ENCODE measurements around the gene TMEM248.
"Not testable (repeated sequence)": the region's sequence is repeated elsewhere in the genome, so short reads cannot be mapped to it uniquely, and the experiment has no call there.

Gene TMEM248

GRCh38 chr7:66907731-66908130 is 13.3 kb upstream of the TMEM248 start:
- ATAC-seq, result no peak
- no peak for TF ChIP-seq ARNTL (CRISPR knock-in tag; IDR thresholded peaks at IDR 0.05; ENCODE audit: borderline replicate concordance, low read depth)
- no peak for TF ChIP-seq ZNF565 (CRISPR knock-in tag; conservative IDR thresholded peaks at IDR 0.05; ENCODE audit: low read depth)
- TF ChIP-seq ZFP3 (CRISPR knock-in tag; IDR thresholded peaks at IDR 0.05), result no peak
- TF ChIP-seq ZNF8 (CRISPR knock-in tag; IDR thresholded peaks at IDR 0.05), result no peak
- no peak for TF ChIP-seq ZC3H10 (CRISPR knock-in tag; IDR thresholded peaks at IDR 0.05)
- TF ChIP-seq PPARA (CRISPR knock-in tag; IDR thresholded peaks at IDR 0.05; ENCODE audit: borderline replicate concordance), result no peak
- no peak for TF ChIP-seq ZFP30 (CRISPR knock-in tag; IDR thresholded peaks at IDR 0.05)
- no peak for TF ChIP-seq CSRNP3 (CRISPR knock-in tag; IDR thresholded peaks at IDR 0.05)
- TF ChIP-seq, protein P1, sequence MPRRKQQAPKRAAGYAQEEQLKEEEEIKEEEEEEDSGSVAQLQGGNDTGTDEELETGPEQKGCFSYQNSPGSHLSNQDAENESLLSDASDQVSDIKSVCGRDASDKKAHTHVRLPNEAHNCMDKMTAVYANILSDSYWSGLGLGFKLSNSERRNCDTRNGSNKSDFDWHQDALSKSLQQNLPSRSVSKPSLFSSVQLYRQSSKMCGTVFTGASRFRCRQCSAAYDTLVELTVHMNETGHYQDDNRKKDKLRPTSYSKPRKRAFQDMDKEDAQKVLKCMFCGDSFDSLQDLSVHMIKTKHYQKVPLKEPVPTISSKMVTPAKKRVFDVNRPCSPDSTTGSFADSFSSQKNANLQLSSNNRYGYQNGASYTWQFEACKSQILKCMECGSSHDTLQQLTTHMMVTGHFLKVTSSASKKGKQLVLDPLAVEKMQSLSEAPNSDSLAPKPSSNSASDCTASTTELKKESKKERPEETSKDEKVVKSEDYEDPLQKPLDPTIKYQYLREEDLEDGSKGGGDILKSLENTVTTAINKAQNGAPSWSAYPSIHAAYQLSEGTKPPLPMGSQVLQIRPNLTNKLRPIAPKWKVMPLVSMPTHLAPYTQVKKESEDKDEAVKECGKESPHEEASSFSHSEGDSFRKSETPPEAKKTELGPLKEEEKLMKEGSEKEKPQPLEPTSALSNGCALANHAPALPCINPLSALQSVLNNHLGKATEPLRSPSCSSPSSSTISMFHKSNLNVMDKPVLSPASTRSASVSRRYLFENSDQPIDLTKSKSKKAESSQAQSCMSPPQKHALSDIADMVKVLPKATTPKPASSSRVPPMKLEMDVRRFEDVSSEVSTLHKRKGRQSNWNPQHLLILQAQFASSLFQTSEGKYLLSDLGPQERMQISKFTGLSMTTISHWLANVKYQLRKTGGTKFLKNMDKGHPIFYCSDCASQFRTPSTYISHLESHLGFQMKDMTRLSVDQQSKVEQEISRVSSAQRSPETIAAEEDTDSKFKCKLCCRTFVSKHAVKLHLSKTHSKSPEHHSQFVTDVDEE (CRISPR knock-in tag; IDR thresholded peaks at IDR 0.05), result no peak
- no peak for TF ChIP-seq BACH2 (CRISPR knock-in tag; IDR thresholded peaks at IDR 0.05; ENCODE audit: borderline replicate concordance)
- no peak for TF ChIP-seq GLIS3 (CRISPR knock-in tag; IDR thresholded peaks at IDR 0.05)

GRCh38 chr7:66908598-66908997 is 12.4 kb upstream of the TMEM248 start:
- not testable (repeated sequence) for ATAC-seq

DNA sequence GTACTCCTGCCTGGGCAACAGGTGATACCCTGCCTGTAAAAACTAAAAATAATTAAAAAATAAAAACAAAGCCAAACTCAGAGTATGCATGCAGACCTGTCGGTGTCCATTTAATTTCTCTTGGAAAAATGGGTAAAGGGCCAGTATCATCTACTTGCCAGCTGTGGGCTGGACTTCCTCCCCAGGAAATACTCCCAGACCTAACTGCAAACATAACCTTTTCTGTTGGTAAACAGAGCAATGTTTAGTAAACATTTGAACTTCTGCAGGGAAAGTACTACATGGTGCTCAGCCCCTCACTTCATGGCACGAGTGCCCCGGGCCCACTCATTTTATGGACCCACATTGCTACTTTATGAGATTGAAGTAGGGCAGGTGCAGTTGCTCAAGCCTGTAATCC is 10.2 kb upstream of the TMEM248 start:
- no peak for ATAC-seq
- TF ChIP-seq TCF4 (CRISPR knock-in tag; IDR thresholded peaks at IDR 0.05; ENCODE audit: borderline replicate concordance) (no peak), RARB (CRISPR knock-in tag; IDR thresholded peaks at IDR 0.05) (no peak), ZNF8 (CRISPR knock-in tag; IDR thresholded peaks at IDR 0.05) (no peak), ZC3H10 (CRISPR knock-in tag; IDR thresholded peaks at IDR 0.05) (no peak), POU6F1 (CRISPR knock-in tag; IDR thresholded peaks at IDR 0.05; ENCODE audit: borderline replicate concordance, low read depth) (no peak), ESRRG (CRISPR knock-in tag; IDR thresholded peaks at IDR 0.05) (no peak), ISL1 (CRISPR knock-in tag; IDR thresholded peaks at IDR 0.05) (no peak), PPARA (CRISPR knock-in tag; IDR thresholded peaks at IDR 0.05; ENCODE audit: borderline replicate concordance) (no peak), ZNF70 (CRISPR knock-in tag; IDR thresholded peaks at IDR 0.05) (no peak), TOX (CRISPR knock-in tag; IDR thresholded peaks at IDR 0.05; ENCODE audit: borderline replicate concordance) (no peak), PATZ1 (CRISPR knock-in tag; IDR thresholded peaks at IDR 0.05; ENCODE audit: borderline replicate concordance) (no peak), OSR1 (CRISPR knock-in tag; IDR thresholded peaks at IDR 0.05) (no peak), CSRNP3 (CRISPR knock-in tag; IDR thresholded peaks at IDR 0.05) (no peak), ARNTL (CRISPR knock-in tag; IDR thresholded peaks at IDR 0.05; ENCODE audit: borderline replicate concordance, low read depth) (no peak), ZFP3 (CRISPR knock-in tag; IDR thresholded peaks at IDR 0.05) (no peak), BACH2 (CRISPR knock-in tag; IDR thresholded peaks at IDR 0.05; ENCODE audit: borderline replicate concordance) (no peak)
- TF ChIP-seq, protein P2, sequence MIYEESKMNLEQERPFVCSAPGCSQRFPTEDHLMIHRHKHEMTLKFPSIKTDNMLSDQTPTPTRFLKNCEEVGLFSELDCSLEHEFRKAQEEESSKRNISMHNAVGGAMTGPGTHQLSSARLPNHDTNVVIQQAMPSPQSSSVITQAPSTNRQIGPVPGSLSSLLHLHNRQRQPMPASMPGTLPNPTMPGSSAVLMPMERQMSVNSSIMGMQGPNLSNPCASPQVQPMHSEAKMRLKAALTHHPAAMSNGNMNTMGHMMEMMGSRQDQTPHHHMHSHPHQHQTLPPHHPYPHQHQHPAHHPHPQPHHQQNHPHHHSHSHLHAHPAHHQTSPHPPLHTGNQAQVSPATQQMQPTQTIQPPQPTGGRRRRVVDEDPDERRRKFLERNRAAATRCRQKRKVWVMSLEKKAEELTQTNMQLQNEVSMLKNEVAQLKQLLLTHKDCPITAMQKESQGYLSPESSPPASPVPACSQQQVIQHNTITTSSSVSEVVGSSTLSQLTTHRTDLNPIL (CRISPR knock-in tag; IDR thresholded peaks at IDR 0.05; ENCODE audit: low read depth), result no peak
- TF ChIP-seq, protein P1 (CRISPR knock-in tag; IDR thresholded peaks at IDR 0.05), result no peak

DNA sequence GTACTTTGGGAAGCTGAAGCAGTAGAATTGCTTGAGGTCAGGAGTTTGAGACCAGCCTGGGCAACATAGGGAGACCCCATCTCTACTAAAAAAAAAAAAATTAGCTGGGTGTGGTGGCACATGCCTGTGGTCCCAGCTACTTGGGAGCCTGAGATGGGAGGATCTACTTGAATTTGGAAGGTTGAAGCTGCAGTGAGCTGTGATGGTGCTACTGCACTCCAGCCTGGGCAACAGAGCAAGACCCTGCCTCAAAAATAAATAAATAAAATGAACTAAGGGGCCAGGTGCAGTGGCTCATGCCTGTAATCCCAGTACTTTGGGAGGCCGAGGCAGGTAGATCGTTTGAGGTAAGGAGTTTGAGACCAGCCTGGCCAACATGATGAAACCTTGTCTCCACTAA is 9.8 kb upstream of the TMEM248 start:
- ATAC-seq, result not testable (repeated sequence)
